MM.1S (cell line): ENCODE measurements around the gene EMC6.

ENCODE experiments used
- DNase-seq: peaks from one replicate; pipeline ENCODE4 v3.0.0-alpha.2; 2015
- H2AFZ ChIP-seq: fragments of 300-600 bp; sonication (generic); 2 replicates; pipeline ENCODE4 v1.6.0; 2016; ENCODE audit warnings: antibody characterized with exemption, low read length
- H3F3A ChIP-seq: fragments of 300-600 bp; sonication (generic); 2 replicates; pipeline ENCODE4 v1.6.1; 2016; ENCODE audit warnings: mild to moderate bottlenecking, antibody characterized with exemption, low read length, moderate library complexity, mixed read lengths; ENCODE audit not compliant: insufficient read depth
- H3K27ac ChIP-seq: fragments of 300-600 bp; sonication (generic); 2 replicates; pipeline ENCODE4 v1.5.1; 2016; ENCODE audit warnings: mild to moderate bottlenecking, low read length
- H3K27me3 ChIP-seq: fragments of 300-600 bp; sonication (generic); replicated peaks from 2 replicates; pipeline ENCODE4 v1.6.0; 2016; ENCODE audit warnings: low read length; ENCODE audit not compliant: insufficient read depth
- H3K36me3 ChIP-seq: fragments of 300-600 bp; sonication (generic); replicated peaks from 2 replicates; pipeline ENCODE4 v1.6.1; 2016; ENCODE audit warnings: mild to moderate bottlenecking, low read length, mixed read lengths; ENCODE audit not compliant: insufficient read depth
- H3K4me1 ChIP-seq: fragments of 300-600 bp; sonication (generic); 2 replicates; pipeline ENCODE4 v1.6.1; 2016; ENCODE audit warnings: low read length, mixed read lengths
- H3K4me2 ChIP-seq: fragments of 300-600 bp; sonication (generic); 2 replicates; pipeline ENCODE4 v1.6.0; 2016; ENCODE audit warnings: low read depth, low read length
- H3K4me3 ChIP-seq: fragments of 300-600 bp; sonication (generic); 2 replicates; pipeline ENCODE4 v1.5.1; 2016; ENCODE audit warnings: low read length, mixed read lengths
- H3K79me2 ChIP-seq: fragments of 300-600 bp; sonication (generic); 2 replicates; pipeline ENCODE4 v1.6.1; 2016; ENCODE audit warnings: mixed run types, low read length, mixed read lengths
- H3K9ac ChIP-seq: fragments of 300-600 bp; sonication (generic); 2 replicates; pipeline ENCODE4 v1.6.1; 2016; ENCODE audit warnings: low read length, mixed read lengths
- H3K9me2 ChIP-seq: fragments of 300-600 bp; sonication (generic); replicated peaks from 2 replicates; pipeline ENCODE4 v1.6.1; 2016; ENCODE audit warnings: mild to moderate bottlenecking, low read length, mixed read lengths; ENCODE audit not compliant: insufficient read depth
- H3K9me3 ChIP-seq: fragments of 300-600 bp; sonication (generic); replicated peaks from 2 replicates; pipeline ENCODE4 v1.6.1; 2016; ENCODE audit warnings: mild to moderate bottlenecking, low read length, mixed read lengths; ENCODE audit not compliant: insufficient read depth
- H4K20me1 ChIP-seq: fragments of 300-600 bp; sonication (generic); 2 replicates; pipeline ENCODE4 v1.6.1; 2016; ENCODE audit warnings: mild to moderate bottlenecking, low read length, moderate library complexity, mixed read lengths; ENCODE audit not compliant: insufficient read depth
- EZH2 ChIP-seq: fragments of 300-600 bp; sonication (generic); optimal IDR thresholded peaks from 2 replicates; pipeline ENCODE3; 2017; ENCODE audit warnings: low read depth, mild to moderate bottlenecking, antibody characterized with exemption, low read length, mixed read lengths
- EZH2phosphoT487 ChIP-seq: fragments of 300-600 bp; sonication (generic); IDR thresholded peaks from 2 replicates; pipeline ENCODE4 v1.6.1; 2018; ENCODE audit warnings: antibody characterized with exemption, low read length
- TF ChIP-seq, protein P1 (sequence below): fragments of 300-600 bp; sonication (generic); IDR thresholded peaks from 2 replicates; pipeline ENCODE4 v1.5.1; 2016; ENCODE audit warnings: antibody characterized with exemption, low read length, mixed read lengths

The EMC6 gene

DNA sequence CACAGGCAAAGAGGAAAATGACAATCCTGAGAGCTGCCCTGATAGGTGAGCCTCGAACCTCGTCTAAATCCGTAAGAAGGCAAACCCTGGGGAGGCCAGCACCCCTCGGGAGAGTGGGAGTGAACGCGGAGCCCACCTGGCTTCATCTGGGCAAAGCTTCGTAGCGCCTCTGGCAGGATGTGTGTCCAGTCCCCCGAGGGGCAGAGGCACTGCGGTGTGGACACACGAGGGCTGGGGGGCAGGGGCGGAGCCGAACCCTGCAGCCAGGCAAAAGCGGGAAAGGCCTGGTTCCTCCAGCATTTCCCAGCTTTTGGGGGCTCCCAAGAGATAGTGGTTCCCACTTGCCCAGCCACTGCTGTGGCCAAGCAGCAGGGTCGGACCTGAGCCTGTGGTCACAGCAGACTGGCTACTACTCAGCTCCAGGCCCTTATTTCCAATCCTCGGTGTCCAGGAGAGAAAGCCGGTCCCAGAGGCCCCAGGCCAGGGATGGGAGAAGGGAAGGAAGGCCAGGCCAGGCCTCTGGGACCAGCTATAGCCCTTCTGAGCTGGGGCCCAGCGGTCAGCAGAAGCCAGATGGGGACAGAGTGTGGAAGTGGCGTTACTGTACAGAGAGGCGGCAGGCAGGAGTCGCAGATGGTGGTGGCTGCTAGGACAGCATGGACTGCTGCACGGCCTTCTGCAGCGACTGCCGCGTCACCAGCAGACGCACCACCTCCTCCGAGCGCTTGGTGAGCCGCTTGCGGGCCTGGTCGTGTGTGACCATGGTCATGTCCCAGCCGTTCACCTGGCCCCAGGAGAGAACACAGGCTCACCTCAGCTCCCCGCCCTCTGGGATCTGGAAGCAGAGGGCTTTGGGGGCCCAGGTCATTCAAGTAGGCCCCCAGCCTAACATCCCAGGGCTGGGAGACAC lies 5.3 kb upstream of the EMC6 start:
- TF ChIP-seq, protein P1, sequence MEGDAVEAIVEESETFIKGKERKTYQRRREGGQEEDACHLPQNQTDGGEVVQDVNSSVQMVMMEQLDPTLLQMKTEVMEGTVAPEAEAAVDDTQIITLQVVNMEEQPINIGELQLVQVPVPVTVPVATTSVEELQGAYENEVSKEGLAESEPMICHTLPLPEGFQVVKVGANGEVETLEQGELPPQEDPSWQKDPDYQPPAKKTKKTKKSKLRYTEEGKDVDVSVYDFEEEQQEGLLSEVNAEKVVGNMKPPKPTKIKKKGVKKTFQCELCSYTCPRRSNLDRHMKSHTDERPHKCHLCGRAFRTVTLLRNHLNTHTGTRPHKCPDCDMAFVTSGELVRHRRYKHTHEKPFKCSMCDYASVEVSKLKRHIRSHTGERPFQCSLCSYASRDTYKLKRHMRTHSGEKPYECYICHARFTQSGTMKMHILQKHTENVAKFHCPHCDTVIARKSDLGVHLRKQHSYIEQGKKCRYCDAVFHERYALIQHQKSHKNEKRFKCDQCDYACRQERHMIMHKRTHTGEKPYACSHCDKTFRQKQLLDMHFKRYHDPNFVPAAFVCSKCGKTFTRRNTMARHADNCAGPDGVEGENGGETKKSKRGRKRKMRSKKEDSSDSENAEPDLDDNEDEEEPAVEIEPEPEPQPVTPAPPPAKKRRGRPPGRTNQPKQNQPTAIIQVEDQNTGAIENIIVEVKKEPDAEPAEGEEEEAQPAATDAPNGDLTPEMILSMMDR: no peak
- no peak for TF ChIP-seq EZH2phosphoT487
- no peak for TF ChIP-seq EZH2
- Histone ChIP-seq H2AFZ (no peak overlapping the region), H3K27me3 (no peaks in the 10 kb centered on the region), H4K20me1 (no peaks in the 10 kb centered on the region), H3K4me1 (no peaks in the 10 kb centered on the region), H3K4me2 (no peak overlapping the region), H3K27ac (no peak overlapping the region), H3K9me2 (no peaks in the 10 kb centered on the region), H3F3A (no peaks in the 10 kb centered on the region), H3K9ac (no peak overlapping the region), H3K36me3 (no peaks in the 10 kb centered on the region), H3K4me3 (no peak overlapping the region), H3K79me2 (no peaks in the 10 kb centered on the region), H3K9me3 (no peaks in the 10 kb centered on the region)
- DNase-seq: peak; percentile 2

GRCh38 chr17:3665834-3666233 lies 2.8 kb upstream of the EMC6 start:
- Histone ChIP-seq H3K4me3 (no peak overlapping the region), H3K9ac (no peak overlapping the region), H3K9me2 (no peaks in the 10 kb centered on the region), H3K4me1 (peaks cover 3% of the 10 kb centered on the region; the same call in 1 of the 2 replicates), H3K9me3 (no peaks in the 10 kb centered on the region), H3K36me3 (no peaks in the 10 kb centered on the region), H3K79me2 (peaks cover 19% of the 10 kb centered on the region), H3K4me2 (no peak overlapping the region), H2AFZ (no peak overlapping the region), H3K27ac (no peak overlapping the region), H3K27me3 (no peaks in the 10 kb centered on the region), H3F3A (no peaks in the 10 kb centered on the region), H4K20me1 (no peaks in the 10 kb centered on the region)
- DNase-seq: peak; percentile 3
- TF ChIP-seq EZH2phosphoT487 (no peak), EZH2 (no peak)
- TF ChIP-seq, protein P1: no peak

DNA sequence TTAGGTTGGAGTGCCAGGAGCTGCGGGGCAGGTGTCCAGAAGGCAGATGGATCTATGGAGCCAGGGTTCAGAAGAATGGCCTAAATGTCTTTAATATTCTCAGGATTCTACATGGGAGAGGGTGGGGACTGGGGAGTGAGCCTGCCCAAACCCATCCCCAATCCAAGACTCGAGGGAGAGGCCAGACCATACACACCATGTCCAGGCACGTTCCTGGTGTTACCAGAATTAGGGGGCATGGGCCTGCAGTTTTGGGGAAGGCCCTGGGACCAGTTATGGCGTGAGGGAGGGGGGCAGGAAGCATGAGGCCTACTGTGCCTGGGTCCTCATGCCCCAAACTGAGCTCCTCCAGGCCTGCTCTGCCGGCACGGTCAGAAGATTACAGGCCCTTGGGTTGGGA lies 2.1 kb upstream of the EMC6 start:
- peak; percentile 1 for DNase-seq
- Histone ChIP-seq H3K9me2 (no peaks in the 10 kb centered on the region), H3K4me2 (no peak overlapping the region), H4K20me1 (no peaks in the 10 kb centered on the region), H3K9ac (no peak overlapping the region), H3K4me3 (no peak overlapping the region), H3F3A (no peaks in the 10 kb centered on the region), H3K27ac (no peak overlapping the region), H2AFZ (no peak overlapping the region), H3K36me3 (no peaks in the 10 kb centered on the region), H3K27me3 (no peaks in the 10 kb centered on the region), H3K9me3 (no peaks in the 10 kb centered on the region), H3K79me2 (peaks cover 23% of the 10 kb centered on the region), H3K4me1 (peaks cover 3% of the 10 kb centered on the region; the same call in 1 of the 2 replicates)
- TF ChIP-seq EZH2phosphoT487: no peak
- TF ChIP-seq EZH2: no peak
- TF ChIP-seq, protein P1: no peak
